ENCODE results near the gene LAPTM4A.
"Not testable (repeated sequence)": the region's sequence is repeated elsewhere in the genome, so short reads cannot be mapped to it uniquely, and the experiment has no call there.

The LAPTM4A gene

GRCh38 chr2:20074901-20075300, 23.5 kb upstream of the LAPTM4A start:
- no peak for DNase-seq

- not testable (repeated sequence) for DNase-seq
Measured at GRCh38 chr2:20074046-20074648, 22.7 kb upstream of the LAPTM4A start.

DNA sequence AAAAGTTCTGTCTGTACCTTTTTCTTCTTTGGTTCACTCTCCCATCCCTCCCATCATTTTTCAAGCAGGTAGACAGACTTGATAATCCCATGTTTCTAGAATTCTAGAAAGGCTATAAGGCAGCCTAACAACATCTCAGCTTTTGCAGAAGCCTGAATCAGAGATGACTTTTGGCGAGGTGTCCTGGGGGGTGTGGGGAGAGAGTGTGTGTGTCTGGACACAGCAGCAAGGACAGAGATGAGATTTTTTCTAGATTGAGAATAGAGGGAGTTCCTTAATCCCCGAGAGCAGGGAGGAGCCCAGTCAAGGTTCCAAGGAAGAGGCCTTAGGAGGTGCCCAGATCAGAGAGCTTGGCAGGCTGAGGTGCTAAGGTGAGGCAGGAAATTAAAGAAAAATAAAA, 22.0 kb upstream of the LAPTM4A start:
- DNase-seq = no peak

- no peak for DNase-seq
Measured at GRCh38 chr2:20072436-20073158, 21.2 kb upstream of the LAPTM4A start.

DNA sequence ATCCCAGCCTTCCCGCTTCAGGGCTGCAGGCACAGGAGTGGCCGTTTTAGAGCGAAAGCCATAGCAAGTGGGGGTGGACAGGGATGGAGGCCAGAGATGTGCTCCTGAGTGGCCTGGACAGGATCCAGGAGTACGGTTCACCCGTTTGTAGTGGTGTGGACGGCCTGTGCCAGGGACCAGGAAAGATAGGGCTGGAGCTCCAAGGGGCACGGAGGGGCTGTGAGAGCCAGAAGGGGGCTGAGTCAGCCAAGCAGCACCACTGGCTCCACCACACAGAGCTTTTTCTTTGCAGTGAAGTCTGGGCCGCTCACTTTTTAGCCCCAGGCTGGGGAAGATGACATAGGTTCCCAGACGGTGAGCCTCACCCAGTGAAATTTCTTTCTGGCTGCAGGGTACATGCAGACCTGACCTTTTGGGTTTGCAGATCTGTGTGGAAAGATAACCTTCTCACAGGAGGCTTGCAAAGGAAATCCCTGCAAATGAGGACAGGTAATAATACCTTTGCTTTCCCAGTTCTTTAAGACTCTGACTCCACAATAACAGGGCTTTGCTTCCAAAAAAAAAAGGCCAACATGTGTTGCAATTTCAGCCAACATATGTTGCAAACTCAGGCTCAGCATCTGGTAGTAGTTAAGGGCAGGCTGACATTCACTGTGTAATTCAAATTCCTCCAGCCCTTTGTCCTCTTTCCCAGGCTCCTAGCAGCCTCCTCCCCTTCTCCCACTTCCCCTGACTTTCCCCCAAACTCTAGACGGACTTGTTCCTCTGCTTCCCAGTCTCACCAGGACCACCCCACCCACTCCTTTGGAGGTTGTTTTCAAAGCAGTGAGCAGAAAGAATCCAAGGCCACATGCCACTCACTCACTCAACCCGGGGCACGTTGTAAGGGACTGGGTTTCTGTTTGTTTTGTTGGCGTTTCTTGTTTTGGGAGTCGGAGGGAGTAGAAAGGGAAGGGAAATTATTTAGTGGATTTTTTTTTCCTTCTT, 20.3 kb upstream of the LAPTM4A start:
- peak; percentile 94 for DNase-seq

- DNase-seq = no peak
Measured at GRCh38 chr2:20069756-20070155, 18.3 kb upstream of the LAPTM4A start.

GRCh38 chr2:20067992-20068584, 16.7 kb upstream of the LAPTM4A start:
- no peak for DNase-seq

DNA sequence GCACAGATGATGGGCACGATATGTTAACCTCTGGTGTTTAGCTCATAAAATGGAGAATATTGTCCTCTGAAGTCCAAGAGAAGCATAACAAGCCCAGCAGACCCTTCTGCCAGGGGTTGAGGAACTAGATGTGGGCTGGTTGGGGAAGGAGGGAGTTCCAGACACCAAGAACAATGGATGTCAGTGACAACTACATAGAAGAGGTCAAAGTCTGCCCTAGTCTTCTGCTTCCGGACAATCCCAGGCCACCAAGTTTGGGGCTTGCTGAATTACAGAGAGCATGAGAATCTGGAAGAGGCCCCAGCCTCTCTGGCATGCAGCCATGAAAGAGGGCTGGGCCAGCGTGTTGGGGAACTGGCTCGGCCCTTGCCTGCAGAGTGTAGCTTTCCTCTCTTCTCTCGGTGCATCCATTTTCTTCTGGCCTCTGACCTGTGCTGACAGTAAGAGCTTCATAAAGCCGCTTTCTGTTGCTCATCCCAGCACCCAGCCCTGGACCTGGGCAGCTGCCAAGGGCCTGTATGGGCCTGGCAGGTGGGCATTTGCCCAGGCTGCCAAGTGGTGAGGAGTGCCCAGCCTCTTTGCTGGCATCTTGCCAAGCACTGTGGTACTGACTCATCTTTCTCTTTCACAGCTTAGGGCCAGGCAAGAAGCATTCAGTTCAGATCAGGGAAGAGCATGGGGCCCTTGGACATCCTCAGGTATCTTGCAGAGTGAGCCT, 14.6 kb upstream of the LAPTM4A start:
- DNase-seq = peak; percentile 46

DNA sequence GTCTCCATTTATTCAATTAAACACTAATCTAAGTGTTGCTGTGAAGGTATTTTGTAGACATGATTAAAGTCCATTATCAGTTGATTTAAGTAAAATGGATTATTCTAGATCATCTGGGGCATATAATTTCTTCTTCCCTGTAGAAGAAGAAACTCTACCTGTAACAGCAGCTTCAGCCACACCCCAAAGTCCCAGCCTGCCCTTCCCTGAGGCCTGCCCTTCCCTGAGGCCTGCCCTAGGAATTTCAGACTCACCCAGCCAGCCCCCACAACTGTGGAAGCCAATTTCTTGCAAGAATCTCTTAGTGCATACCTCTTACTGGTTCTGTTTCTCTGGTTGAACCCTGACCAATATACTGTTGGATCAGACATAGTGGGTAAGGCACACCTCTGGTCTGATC, 13.4 kb upstream of the LAPTM4A start:
- DNase-seq = no peak

GRCh38 chr2:20064421-20064820, 13.0 kb upstream of the LAPTM4A start:
- no peak for DNase-seq

DNA sequence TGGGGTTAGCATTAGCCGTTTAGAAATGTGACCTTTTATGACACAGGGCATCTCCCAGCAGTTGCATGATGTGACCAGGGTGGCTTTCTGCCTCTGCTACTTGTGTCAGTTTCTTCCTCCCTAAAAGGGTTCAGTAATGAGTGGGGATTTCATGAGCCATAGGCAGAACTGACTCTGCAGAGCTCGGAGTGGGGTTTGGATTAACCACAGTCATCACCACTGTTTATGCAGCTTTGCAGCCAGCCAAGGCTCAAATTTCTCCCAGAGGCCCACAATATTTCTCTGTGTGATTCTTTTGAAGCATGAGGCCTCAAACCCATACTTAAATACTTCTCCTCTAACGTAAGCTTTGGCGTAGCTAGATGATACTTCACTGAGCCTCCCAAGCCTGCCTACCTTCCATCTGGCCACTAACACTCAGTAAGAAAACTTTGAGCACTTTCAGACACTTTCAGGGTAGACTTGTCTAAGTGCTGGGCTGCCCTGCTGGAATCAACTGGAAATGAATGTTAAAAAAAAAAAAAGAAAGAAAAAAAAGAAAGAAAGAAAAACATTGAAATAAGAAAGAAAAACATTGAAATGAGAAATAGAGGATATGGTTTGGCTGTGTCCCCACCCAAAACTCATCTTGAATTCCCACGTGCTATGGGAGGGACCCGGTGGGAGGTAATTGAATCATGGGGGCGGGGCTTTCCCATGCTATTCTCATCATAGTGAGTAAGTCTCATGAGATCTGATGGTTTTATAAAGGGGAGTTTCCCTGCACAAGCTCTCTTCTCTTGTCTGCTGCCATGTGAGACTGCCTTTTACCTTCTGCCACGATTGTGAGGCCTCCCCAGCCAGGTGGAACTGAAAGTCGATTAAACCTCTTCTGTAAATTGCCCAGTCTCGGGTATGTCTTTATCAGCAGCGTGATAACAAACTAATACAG, 11.5 kb upstream of the LAPTM4A start:
- no peak for DNase-seq

- no peak for DNase-seq
Measured at GRCh38 chr2:20061940-20062339, 10.5 kb upstream of the LAPTM4A start.

- no peak for DNase-seq
Measured at GRCh38 chr2:20061476-20061875, 10.0 kb upstream of the LAPTM4A start.

DNA sequence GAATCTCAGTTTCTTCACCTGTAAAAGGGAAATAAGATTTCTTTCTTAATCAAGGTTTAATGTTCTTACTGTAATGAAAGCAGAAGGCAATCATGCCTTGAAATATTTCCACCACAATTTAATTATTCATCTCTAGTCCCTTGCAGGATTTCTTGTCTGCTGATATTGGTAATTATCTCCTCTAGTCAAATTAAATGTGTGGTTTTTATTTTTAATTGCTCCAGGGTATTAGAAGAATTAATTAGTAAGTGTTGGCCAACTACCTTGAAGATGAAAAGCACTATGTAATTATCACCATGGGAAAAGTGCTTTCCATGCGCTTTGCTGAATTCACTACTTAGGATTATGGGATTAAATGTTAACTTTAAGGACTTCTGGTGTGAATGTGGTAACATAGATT, 8.7 kb upstream of the LAPTM4A start:
- DNase-seq = no peak

GRCh38 chr2:20057268-20057667, 5.8 kb upstream of the LAPTM4A start:
- no peak for DNase-seq

DNA sequence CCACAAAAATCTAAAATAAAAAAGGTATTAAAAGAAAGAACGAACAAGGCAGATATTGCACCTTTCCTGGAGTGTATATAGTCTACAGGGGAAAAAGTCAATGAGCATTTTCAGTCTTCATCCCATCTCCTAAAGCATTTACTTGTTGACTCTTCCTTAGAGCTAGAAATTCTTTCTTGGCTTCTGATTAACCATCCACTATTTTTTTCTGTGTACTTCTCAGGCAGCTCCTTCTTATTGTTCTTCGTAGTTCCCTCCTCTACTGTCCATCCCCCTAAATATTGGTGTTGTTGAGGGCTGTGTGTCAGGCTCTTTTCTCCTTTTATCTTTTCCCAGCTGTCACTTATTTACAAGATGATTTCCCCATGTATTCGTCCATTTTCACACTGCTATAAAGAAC, 3.5 kb upstream of the LAPTM4A start:
- no peak for DNase-seq

DNA sequence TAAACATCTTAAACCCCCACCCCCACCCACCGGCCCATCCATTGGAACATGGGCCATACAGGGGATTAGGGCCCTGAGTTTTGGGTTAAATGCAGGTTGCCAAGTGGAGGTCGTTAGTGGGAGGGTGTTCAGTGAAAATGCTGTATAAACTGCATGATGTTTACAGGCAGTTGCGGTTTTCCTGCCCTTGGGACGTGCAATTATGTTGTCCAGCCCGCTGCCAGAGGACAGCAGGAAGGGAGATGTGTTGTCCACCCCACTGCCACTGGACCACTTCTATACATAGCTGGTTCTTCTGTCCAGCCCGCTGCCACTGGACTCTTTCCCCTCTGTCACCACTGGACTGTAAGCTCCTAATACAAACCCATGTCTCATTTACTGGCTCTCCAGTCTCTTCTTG, 2.7 kb upstream of the LAPTM4A start:
- DNase-seq = no peak

- peak; percentile 81 for DNase-seq
Measured at GRCh38 chr2:20052861-20053281, 1.4 kb upstream of the LAPTM4A start.

- DNase-seq = peak; percentile 81
Measured at GRCh38 chr2:20052229-20052851, 912 bp upstream of the LAPTM4A start.

GRCh38 chr2:20050646-20051531, 539 bp downstream of the LAPTM4A start:
- DNase-seq = peak; percentile 23
